SK-N-SH (cell line): Measurements from ENCODE around the gene PPP2R2B. TPM values are rescaled to one million over a fixed set of nuclear protein-coding genes. Genes with fewer than 3 reads are reported as not detected.

Experiments
- CTCF ChIA-PET: fragments of 300-600, 350-600 bp; formaldehyde crosslinking; extraction: SDS; loops from one replicate; lab custom pipeline; 2021; lab: Yijun Ruan, JAX
- POLR2A ChIA-PET: fragments of 350-600 bp; sonication (Branson Sonifier 250); formaldehyde crosslinking; extraction: SDS; loops from one replicate; lab custom pipeline; 2020; ENCODE audit warnings: antibody characterized with exemption, inconsistent platforms; lab: Yijun Ruan, JAX
- DNase-seq: peaks from one replicate; pipeline ENCODE4 v3.0.0; 2012
- H2AFZ ChIP-seq: fragments of 200-600 bp; sonication (generic); 2 replicates; pipeline ENCODE4 v1.8.1; 2016; ENCODE audit warnings: antibody characterized with exemption, mild to moderate bottlenecking, low read depth
- H3F3A ChIP-seq: fragments of 200-600 bp; sonication (generic); replicated peaks from 2 replicates; pipeline ENCODE3; 2016; ENCODE audit warnings: antibody characterized with exemption, mild to moderate bottlenecking; ENCODE audit not compliant: insufficient read depth
- H3K27ac ChIP-seq, 2 experiments: fragments of 200-500 bp in 1 of 2; fragments of 200-600 bp in 1 of 2; sonication (Bioruptor generic) in 1 of 2; sonication (generic), shearing (Covaris generic) in 1 of 2; 2 replicates each; pipeline versions ENCODE4 v1.5.1 to v1.6.1; 2014 to 2016; ENCODE audit warnings: low read depth in 2 of 2, inconsistent platforms in 1 of 2, low read length in 1 of 2, mild to moderate bottlenecking in 1 of 2, mixed read lengths in 1 of 2
- H3K27me3 ChIP-seq: fragments of 200-600 bp; sonication (generic), shearing (Covaris generic); 2 replicates; pipeline ENCODE4 v1.6.1; 2016; ENCODE audit warnings: mixed run types; ENCODE audit not compliant: insufficient read depth
- H3K36me3 ChIP-seq, 2 experiments: fragments of 200-500 bp in 1 of 2; fragments of 200-600 bp in 1 of 2; sonication (Bioruptor generic) in 1 of 2; sonication (generic) in 1 of 2; replicated peaks in 1 of 2; 2 replicates each; pipeline versions ENCODE3 to v1.5.1; 2014 to 2016; ENCODE audit warnings: low read length in 1 of 2, mild to moderate bottlenecking in 1 of 2; ENCODE audit not compliant: insufficient read depth in 2 of 2, control insufficient read depth in 1 of 2
- H3K4me1 ChIP-seq, 2 experiments: fragments of 200-500 bp in 1 of 2; fragments of 200-600 bp in 1 of 2; sonication (Bioruptor generic) in 1 of 2; sonication (generic), shearing (Covaris generic) in 1 of 2; 2 replicates each; pipeline versions ENCODE4 v1.5.1 to v1.6.1; 2014 to 2016; ENCODE audit warnings: low read depth in 1 of 2, low read length in 1 of 2, mixed run types in 1 of 2; ENCODE audit not compliant: insufficient read depth in 2 of 2, control insufficient read depth in 1 of 2
- H3K4me2 ChIP-seq: fragments of 200-600 bp; sonication (generic), shearing (Covaris generic); 2 replicates; pipeline ENCODE4 v1.6.1; 2017; ENCODE audit warnings: mixed run types
- H3K4me3 ChIP-seq, 2 experiments: fragments of 200-500 bp in 1 of 2; fragments of 200-600 bp in 1 of 2; sonication (Bioruptor generic) in 1 of 2; sonication (generic), shearing (Covaris generic) in 1 of 2; 2 replicates each; pipeline versions ENCODE4 v1.5.1 to v1.8.1; 2014 to 2016; ENCODE audit warnings: low read depth in 2 of 2, inconsistent platforms in 1 of 2, low read length in 1 of 2, mild to moderate bottlenecking in 1 of 2, mixed read lengths in 1 of 2, moderate library complexity in 1 of 2
- H3K79me2 ChIP-seq: fragments of 200-600 bp; sonication (generic); 2 replicates; pipeline ENCODE4 v1.8.1; 2017; ENCODE audit warnings: mild to moderate bottlenecking; ENCODE audit not compliant: insufficient read depth
- H3K9ac ChIP-seq: fragments of 200-600 bp; sonication (generic); 2 replicates; pipeline ENCODE4 v1.6.1; 2017; ENCODE audit warnings: mixed run types
- H3K9me2 ChIP-seq: fragments of 200-600 bp; sonication (generic); 2 replicates; pipeline ENCODE4 v1.6.1; 2017; ENCODE audit warnings: mixed run types
- H3K9me3 ChIP-seq: fragments of 200-600 bp; sonication (generic); 2 replicates; pipeline ENCODE4 v1.6.1; 2017; ENCODE audit warnings: mixed run types, mild to moderate bottlenecking, moderate library complexity
- H4K20me1 ChIP-seq: fragments of 200-600 bp; sonication (generic); 2 replicates; pipeline ENCODE4 v1.6.1; 2017; ENCODE audit warnings: mild to moderate bottlenecking, mixed run types; ENCODE audit not compliant: insufficient read depth
- ELF1 ChIP-seq: IDR thresholded peaks from 2 replicates; pipeline ENCODE4 v1.4.0; 2012
- EP300 ChIP-seq, 2 experiments: IDR thresholded peaks; 2 replicates each; pipeline versions ENCODE4 v1.4.0 to v1.6.1; 2012; ENCODE audit warnings: borderline replicate concordance in 1 of 2, low read depth in 1 of 2, low read length in 1 of 2
- FOSL2 ChIP-seq: IDR thresholded peaks from 2 replicates; pipeline ENCODE4 v1.4.0; 2012; ENCODE audit warnings: low read depth, mild to moderate bottlenecking, moderate library complexity, borderline replicate concordance
- FOXJ3 ChIP-seq: sonication (generic); formaldehyde crosslinking; IDR thresholded peaks from 2 replicates; pipeline ENCODE4 v1.5.1; 2020; ENCODE audit warnings: mild to moderate bottlenecking, missing genetic modification reagents
- FOXM1 ChIP-seq: IDR thresholded peaks from 2 replicates; pipeline ENCODE4 v1.4.0; 2012; ENCODE audit warnings: low read depth, mild to moderate bottlenecking
- GATA2 ChIP-seq: sonication (generic); formaldehyde crosslinking; IDR thresholded peaks from 2 replicates; pipeline ENCODE4 v1.5.0; 2020; ENCODE audit warnings: mild to moderate bottlenecking, missing genetic modification reagents
- JUND ChIP-seq: IDR thresholded peaks from 2 replicates; pipeline ENCODE4 v1.4.0; 2012
- MEF2A ChIP-seq: IDR thresholded peaks from 2 replicates; pipeline ENCODE4 v1.4.0; 2012; ENCODE audit warnings: low read depth, borderline replicate concordance
- NRF1 ChIP-seq: IDR thresholded peaks from 2 replicates; pipeline ENCODE4 v1.6.1; 2012; ENCODE audit warnings: low read depth, mild to moderate bottlenecking, low read length
- POLR2AphosphoS5 ChIP-seq: IDR thresholded peaks from 2 replicates; pipeline ENCODE4 v1.6.1; 2012; ENCODE audit warnings: low read depth, low read length
- RFX5 ChIP-seq: IDR thresholded peaks from 2 replicates; pipeline ENCODE4 v1.6.1; 2012; ENCODE audit warnings: mild to moderate bottlenecking, improper control_type of control experiment, low read length
- RXRA ChIP-seq: IDR thresholded peaks from 2 replicates; pipeline ENCODE4 v1.4.0; 2012; ENCODE audit warnings: low read depth, mild to moderate bottlenecking, borderline replicate concordance
- SIN3A ChIP-seq: IDR thresholded peaks from 2 replicates; pipeline ENCODE4 v1.6.1; 2012; ENCODE audit warnings: low read depth, mild to moderate bottlenecking, low read length, moderate library complexity, borderline replicate concordance
- TAF1 ChIP-seq: IDR thresholded peaks from 2 replicates; pipeline ENCODE4 v1.6.1; 2012; ENCODE audit warnings: low read depth, mild to moderate bottlenecking, low read length, moderate library complexity, borderline replicate concordance
- TCF12 ChIP-seq: IDR thresholded peaks from 2 replicates; pipeline ENCODE4 v1.4.0; 2012
- TEAD4 ChIP-seq: IDR thresholded peaks from 2 replicates; pipeline ENCODE4 v1.4.0; 2012; ENCODE audit warnings: mild to moderate bottlenecking, borderline replicate concordance; ENCODE audit not compliant: insufficient read depth
- WGBS: methylation state at CpG from one replicate; pipeline ENCODE4 v1.1.6; 2017; ENCODE audit warnings: low lambda C conversion rate; 5-methylcytosine and 5-hydroxymethylcytosine counted together
- polyA plus RNA-seq, 3 experiments: library from polyadenylated mRNA; depleted of rRNA; stranded (reverse); fragments of >200 nt; gene quantifications; 2 replicates each; pipeline ENCODE4 v1.2.3, GENCODE V29; 2012
- TF ChIP-seq, protein P1 (sequence below): fragments of 150-350 bp; IDR thresholded peaks from 2 replicates; pipeline ENCODE4 v1.6.1; 2016; ENCODE audit warnings: mild to moderate bottlenecking, low read depth, low read length
- TF ChIP-seq, protein P2 (sequence below): IDR thresholded peaks from 2 replicates; pipeline ENCODE4 v1.4.0; 2012; ENCODE audit warnings: low read depth, borderline replicate concordance

The PPP2R2B gene
- polyA plus RNA-seq, 1 of the 3 experiments (the other 2 are of a cell fraction), result 11.4 TPM

DNA sequence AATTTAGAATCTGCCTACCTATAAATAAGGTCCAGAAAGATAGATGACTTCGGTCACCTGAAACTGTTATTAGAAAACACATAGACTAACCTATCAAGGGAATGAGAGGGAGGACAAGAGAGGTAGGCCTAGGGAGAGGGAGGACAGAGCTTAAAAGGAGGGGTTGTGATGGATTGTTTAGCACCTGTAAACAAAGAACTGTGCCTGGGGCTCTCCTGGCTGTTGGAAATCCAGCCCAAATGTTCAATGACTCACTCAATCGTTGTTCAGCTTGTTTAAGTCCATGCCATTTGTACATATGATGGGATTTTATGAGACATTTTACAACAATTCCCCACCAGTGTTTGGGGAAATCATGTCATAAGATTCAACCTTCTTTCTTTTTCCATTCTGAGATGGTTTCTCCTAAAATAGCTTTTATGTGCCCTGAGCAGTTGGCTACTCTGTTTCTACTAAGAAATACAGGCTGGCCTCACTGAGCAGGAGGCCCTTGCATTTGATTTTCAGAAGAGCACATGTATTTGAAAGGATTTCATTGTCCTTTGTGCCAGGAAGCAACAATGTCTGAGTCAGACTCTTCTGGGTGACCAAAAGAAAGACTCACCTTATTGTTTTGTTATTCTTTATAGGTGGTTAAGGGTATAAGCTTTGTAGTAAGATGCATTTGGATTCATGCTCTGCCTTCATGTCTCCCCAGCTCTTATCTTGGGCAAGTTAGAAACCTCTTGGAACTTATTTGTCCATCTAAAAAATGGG, 314.4 kb downstream of the PPP2R2B start:
- peaks cover 14% of the 10 kb centered on the region for H3F3A ChIP-seq
- TF ChIP-seq RFX5, result no peak
- 0 out of 2 replicates have a peak, but pooled peaks have one; percentile 7 for TF ChIP-seq JUND
- TF ChIP-seq, all 33 proteins: peak for 1
- H3K9me2 ChIP-seq, result no peaks in the 10 kb centered on the region
- no peak overlapping the region for H3K4me3 ChIP-seq
- no peaks in the 10 kb centered on the region for H3K27me3 ChIP-seq
- 43% methylated on average over 2 of the region's 2 CpGs for WGBS
- peaks cover 2 to 26% of the 10 kb centered on the region in 2 experiments for H3K4me1 ChIP-seq
- H3K36me3 ChIP-seq, result no peaks in the 10 kb centered on the region
- H3K4me2 ChIP-seq, result no peak overlapping the region
- no peak overlapping the region for H3K27ac ChIP-seq
- peak overlapping the region; percentile 20; the same call in 1 of the 2 replicates for H2AFZ ChIP-seq
- no peaks in the 10 kb centered on the region for H3K9me3 ChIP-seq
- no peak overlapping the region for H3K9ac ChIP-seq
- ChIA-PET POLR2A (no interaction called here), CTCF (interaction anchor here (0.6 to 4.6 kb wide), 9 partner anchors 22 to 624 kb away, joined by 3 to 24 read pairs (median 3); no protein-coding TSS in a partner anchor)
- DNase-seq, result no peak
- no peaks in the 10 kb centered on the region for H3K79me2 ChIP-seq
- no peaks in the 10 kb centered on the region for H4K20me1 ChIP-seq

DNA sequence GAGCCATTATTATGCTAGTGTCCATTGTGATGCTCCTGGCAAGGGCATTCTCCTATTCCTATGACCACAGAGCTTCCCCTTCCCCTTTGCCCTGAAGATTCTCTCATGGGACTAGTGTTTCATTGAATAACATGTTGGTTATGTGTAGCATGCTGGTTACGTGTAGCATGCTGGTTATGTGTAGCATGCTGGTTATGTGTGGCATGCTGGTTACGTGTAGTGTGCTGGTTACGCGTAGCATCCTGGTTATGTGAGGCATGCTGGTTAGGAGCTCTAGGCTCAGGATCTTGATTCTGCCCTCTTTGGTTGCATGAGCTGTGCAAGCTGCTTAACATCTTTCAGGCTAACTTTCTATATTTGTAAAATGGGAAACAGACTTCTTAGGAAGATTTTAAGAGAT, 316.1 kb downstream of the PPP2R2B start:
- Histone ChIP-seq H3K9me2 (no peaks in the 10 kb centered on the region), H3K36me3 (no peaks in the 10 kb centered on the region), H3K9me3 (no peaks in the 10 kb centered on the region), H3K9ac (no peak overlapping the region), H3F3A (peaks cover 14% of the 10 kb centered on the region), H3K4me3 (no peak overlapping the region), H3K4me2 (no peak overlapping the region), H4K20me1 (no peaks in the 10 kb centered on the region), H3K27ac (no peak overlapping the region), H3K4me1 (peaks cover 2 to 26% of the 10 kb centered on the region in 2 experiments), H2AFZ (no peak overlapping the region), H3K27me3 (no peaks in the 10 kb centered on the region), H3K79me2 (no peaks in the 10 kb centered on the region)
- no peak for DNase-seq
- TF ChIP-seq POLR2AphosphoS5, result no peak
- no peak for TF ChIP-seq MEF2A
- TF ChIP-seq, protein P1, sequence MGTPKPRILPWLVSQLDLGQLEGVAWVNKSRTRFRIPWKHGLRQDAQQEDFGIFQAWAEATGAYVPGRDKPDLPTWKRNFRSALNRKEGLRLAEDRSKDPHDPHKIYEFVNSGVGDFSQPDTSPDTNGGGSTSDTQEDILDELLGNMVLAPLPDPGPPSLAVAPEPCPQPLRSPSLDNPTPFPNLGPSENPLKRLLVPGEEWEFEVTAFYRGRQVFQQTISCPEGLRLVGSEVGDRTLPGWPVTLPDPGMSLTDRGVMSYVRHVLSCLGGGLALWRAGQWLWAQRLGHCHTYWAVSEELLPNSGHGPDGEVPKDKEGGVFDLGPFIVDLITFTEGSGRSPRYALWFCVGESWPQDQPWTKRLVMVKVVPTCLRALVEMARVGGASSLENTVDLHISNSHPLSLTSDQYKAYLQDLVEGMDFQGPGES, result no peak
- TF ChIP-seq FOXJ3, result no peak
- TF ChIP-seq TAF1, result no peak
- TF ChIP-seq FOSL2, result no peak
- TF ChIP-seq NRF1, result no peak
- TF ChIP-seq, protein P2, sequence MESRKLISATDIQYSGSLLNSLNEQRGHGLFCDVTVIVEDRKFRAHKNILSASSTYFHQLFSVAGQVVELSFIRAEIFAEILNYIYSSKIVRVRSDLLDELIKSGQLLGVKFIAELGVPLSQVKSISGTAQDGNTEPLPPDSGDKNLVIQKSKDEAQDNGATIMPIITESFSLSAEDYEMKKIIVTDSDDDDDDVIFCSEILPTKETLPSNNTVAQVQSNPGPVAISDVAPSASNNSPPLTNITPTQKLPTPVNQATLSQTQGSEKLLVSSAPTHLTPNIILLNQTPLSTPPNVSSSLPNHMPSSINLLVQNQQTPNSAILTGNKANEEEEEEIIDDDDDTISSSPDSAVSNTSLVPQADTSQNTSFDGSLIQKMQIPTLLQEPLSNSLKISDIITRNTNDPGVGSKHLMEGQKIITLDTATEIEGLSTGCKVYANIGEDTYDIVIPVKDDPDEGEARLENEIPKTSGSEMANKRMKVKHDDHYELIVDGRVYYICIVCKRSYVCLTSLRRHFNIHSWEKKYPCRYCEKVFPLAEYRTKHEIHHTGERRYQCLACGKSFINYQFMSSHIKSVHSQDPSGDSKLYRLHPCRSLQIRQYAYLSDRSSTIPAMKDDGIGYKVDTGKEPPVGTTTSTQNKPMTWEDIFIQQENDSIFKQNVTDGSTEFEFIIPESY, result no peak
- TF ChIP-seq EP300 (IDR thresholded peaks at IDR 0.05; ENCODE audit: borderline replicate concordance in 1 of 2, low read depth in 1 of 2, low read length in 1 of 2), result no peak
- TF ChIP-seq GATA2, result no peak
- no peak for TF ChIP-seq RXRA
- TF ChIP-seq FOXM1, result no peak
- no peak for TF ChIP-seq TEAD4
- no peak for TF ChIP-seq ELF1
- no peak for TF ChIP-seq TCF12
- no peak for TF ChIP-seq SIN3A
- 96% methylated on average over 4 of the region's 4 CpGs for WGBS
- ChIA-PET POLR2A (no interaction called here), CTCF (interaction anchor here (0.7 to 4.6 kb wide), 10 partner anchors 12 to 807 kb away, joined by 3 to 24 read pairs (median 6); no protein-coding TSS in a partner anchor)
